Measurements from ENCODE around the gene CCDC187. TPM values are rescaled to one million over a fixed set of nuclear protein-coding genes. Genes with fewer than 3 reads are reported as not detected.

Gene CCDC187
- total RNA-seq, 2 donors from 2014 or later, result 0.04 to 0.09 TPM

DNA sequence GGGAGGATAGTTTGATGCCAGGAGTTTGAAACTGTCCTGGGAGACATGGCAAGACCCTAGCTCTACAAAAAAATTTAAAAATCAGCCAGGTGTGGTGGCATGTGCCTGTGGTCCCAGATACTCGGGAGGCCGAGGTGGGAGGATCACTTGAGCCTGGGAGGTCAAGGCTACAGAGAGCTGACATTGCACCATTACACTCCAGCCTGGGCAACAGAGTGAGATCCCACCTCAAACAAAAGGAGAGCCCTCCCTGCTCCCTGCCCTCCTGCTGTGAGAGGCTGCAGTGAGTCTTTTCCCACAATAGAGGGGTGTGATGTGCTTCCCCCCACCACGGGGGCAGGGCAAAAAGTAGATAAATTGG, 10.1 kb upstream of the CCDC187 start:
- Histone ChIP-seq H3K4me1 (ENCODE audit: control insufficient read depth, insufficient read depth, low read length) (no peaks in the 10 kb centered on the region), H3K27ac (ENCODE audit: low read depth, low read length) (no peak overlapping the region), H3K27me3 (ENCODE audit: control insufficient read depth, insufficient read depth, low read length, poor library complexity, severe bottlenecking) (no peaks in the 10 kb centered on the region), H3K9ac (ENCODE audit: extremely low read depth, low read length, poor library complexity, severe bottlenecking) (no peak overlapping the region), H3K4me3 (ENCODE audit: low read length) (no peak overlapping the region), H3K9me3 (ENCODE audit: control insufficient read depth, low read length) (peaks cover 11% of the 10 kb centered on the region), H3K36me3 (ENCODE audit: control insufficient read depth, insufficient read depth, low read length) (no peaks in the 10 kb centered on the region)
- H3K4me3 Mint-ChIP-seq, result no peak overlapping the region
- TF ChIP-seq, protein P1, sequence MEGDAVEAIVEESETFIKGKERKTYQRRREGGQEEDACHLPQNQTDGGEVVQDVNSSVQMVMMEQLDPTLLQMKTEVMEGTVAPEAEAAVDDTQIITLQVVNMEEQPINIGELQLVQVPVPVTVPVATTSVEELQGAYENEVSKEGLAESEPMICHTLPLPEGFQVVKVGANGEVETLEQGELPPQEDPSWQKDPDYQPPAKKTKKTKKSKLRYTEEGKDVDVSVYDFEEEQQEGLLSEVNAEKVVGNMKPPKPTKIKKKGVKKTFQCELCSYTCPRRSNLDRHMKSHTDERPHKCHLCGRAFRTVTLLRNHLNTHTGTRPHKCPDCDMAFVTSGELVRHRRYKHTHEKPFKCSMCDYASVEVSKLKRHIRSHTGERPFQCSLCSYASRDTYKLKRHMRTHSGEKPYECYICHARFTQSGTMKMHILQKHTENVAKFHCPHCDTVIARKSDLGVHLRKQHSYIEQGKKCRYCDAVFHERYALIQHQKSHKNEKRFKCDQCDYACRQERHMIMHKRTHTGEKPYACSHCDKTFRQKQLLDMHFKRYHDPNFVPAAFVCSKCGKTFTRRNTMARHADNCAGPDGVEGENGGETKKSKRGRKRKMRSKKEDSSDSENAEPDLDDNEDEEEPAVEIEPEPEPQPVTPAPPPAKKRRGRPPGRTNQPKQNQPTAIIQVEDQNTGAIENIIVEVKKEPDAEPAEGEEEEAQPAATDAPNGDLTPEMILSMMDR (conservative IDR thresholded peaks at IDR 0.05), result no peak
- no peaks in the 10 kb centered on the region for H3K36me3 Mint-ChIP-seq (ENCODE audit: low read depth)
- no peaks in the 10 kb centered on the region for H3K27me3 Mint-ChIP-seq (ENCODE audit: insufficient read depth)
- peaks cover 25% of the 10 kb centered on the region for H3K9me3 Mint-ChIP-seq
- H3K4me1 Mint-ChIP-seq, result no peaks in the 10 kb centered on the region
- no peak for DNase-seq
- no peak overlapping the region for H3K27ac Mint-ChIP-seq
- WGBS, 2 experiments (ENCODE audit: insufficient coverage in 1 of 2, insufficient read length in 1 of 2), result 86 to 93% methylated on average over 3 of the region's 3 CpGs

- TF ChIP-seq, protein P1 (conservative IDR thresholded peaks at IDR 0.05), result peak; percentile 29
- peaks cover 25% of the 10 kb centered on the region for H3K9me3 Mint-ChIP-seq
- Histone ChIP-seq H3K36me3 (ENCODE audit: control insufficient read depth, insufficient read depth, low read length) (no peaks in the 10 kb centered on the region), H3K9ac (ENCODE audit: extremely low read depth, low read length, poor library complexity, severe bottlenecking) (no peak overlapping the region), H3K4me3 (ENCODE audit: low read length) (no peak overlapping the region), H3K4me1 (ENCODE audit: control insufficient read depth, insufficient read depth, low read length) (no peaks in the 10 kb centered on the region), H3K27me3 (ENCODE audit: control insufficient read depth, insufficient read depth, low read length, poor library complexity, severe bottlenecking) (no peaks in the 10 kb centered on the region), H3K9me3 (ENCODE audit: control insufficient read depth, low read length) (peaks cover 11% of the 10 kb centered on the region), H3K27ac (ENCODE audit: low read depth, low read length) (no peak overlapping the region)
- H3K36me3 Mint-ChIP-seq (ENCODE audit: low read depth), result no peaks in the 10 kb centered on the region
- H3K4me1 Mint-ChIP-seq, result no peaks in the 10 kb centered on the region
- no peak overlapping the region for H3K27ac Mint-ChIP-seq
- 90 to 91% methylated on average over 12 to 18 of the region's 18 CpGs for WGBS, 2 experiments (ENCODE audit: insufficient coverage in 1 of 2, insufficient read length in 1 of 2)
- no peaks in the 10 kb centered on the region for H3K27me3 Mint-ChIP-seq (ENCODE audit: insufficient read depth)
- no peak for DNase-seq
- no peak overlapping the region for H3K4me3 Mint-ChIP-seq
These were observed 9.5 kb upstream of the CCDC187 start for GRCh38 chr9:136313111-136314055.

- TF ChIP-seq, protein P1 (conservative IDR thresholded peaks at IDR 0.05), result peak; percentile 67
- WGBS, 2 experiments (ENCODE audit: insufficient coverage in 1 of 2, insufficient read length in 1 of 2), result 87 to 90% methylated on average over 6 to 12 of the region's 12 CpGs
These were observed 8.5 kb upstream of the CCDC187 start for GRCh38 chr9:136312436-136312835.

More at GRCh38 chr9:136312436-136312835, 8.5 kb upstream of the CCDC187 start:
- H3K27me3 Mint-ChIP-seq (ENCODE audit: insufficient read depth), result no peaks in the 10 kb centered on the region
- Histone ChIP-seq H3K4me1 (ENCODE audit: control insufficient read depth, insufficient read depth, low read length) (no peaks in the 10 kb centered on the region), H3K9me3 (ENCODE audit: control insufficient read depth, low read length) (peaks cover 11% of the 10 kb centered on the region), H3K27me3 (ENCODE audit: control insufficient read depth, insufficient read depth, low read length, poor library complexity, severe bottlenecking) (no peaks in the 10 kb centered on the region), H3K4me3 (ENCODE audit: low read length) (no peak overlapping the region), H3K27ac (ENCODE audit: low read depth, low read length) (no peak overlapping the region), H3K36me3 (ENCODE audit: control insufficient read depth, insufficient read depth, low read length) (no peaks in the 10 kb centered on the region), H3K9ac (ENCODE audit: extremely low read depth, low read length, poor library complexity, severe bottlenecking) (no peak overlapping the region)
- no peak for DNase-seq
- no peaks in the 10 kb centered on the region for H3K4me1 Mint-ChIP-seq
- peaks cover 25% of the 10 kb centered on the region for H3K9me3 Mint-ChIP-seq
- H3K27ac Mint-ChIP-seq, result no peak overlapping the region
- H3K4me3 Mint-ChIP-seq, result no peak overlapping the region
- H3K36me3 Mint-ChIP-seq (ENCODE audit: low read depth), result no peaks in the 10 kb centered on the region

Measured in endodermal cell (in vitro differentiated cells).